Prostate gland (tissue), 2 donors: ENCODE measurements around the gene TSGA10.

Source experiments
- POLR2A ChIP-seq: fragments of 450-650 bp; IDR thresholded peaks from one replicate; pipeline ENCODE4 v1.6.1; 2016; ENCODE audit warnings: antibody characterized with exemption, mild to moderate bottlenecking
- POLR2AphosphoS5 ChIP-seq: sonication (generic); formaldehyde crosslinking; IDR thresholded peaks from one replicate; pipeline ENCODE4 v1.6.1; 2017; ENCODE audit warnings: antibody characterized with exemption
- TF ChIP-seq, protein P1 (sequence below), 4 experiments: fragments of 200-600 bp in 2 of 4; fragments of 450-650 bp in 2 of 4; sonication (generic) in 2 of 4; IDR thresholded peaks; 1 replicate in 3 of 4; 2 replicates in 1 of 4; pipeline ENCODE4 v1.5.1; 2016 to 2019; ENCODE audit warnings: antibody characterized with exemption in 4 of 4, mild to moderate bottlenecking in 2 of 4, moderate library complexity in 2 of 4

DNA sequence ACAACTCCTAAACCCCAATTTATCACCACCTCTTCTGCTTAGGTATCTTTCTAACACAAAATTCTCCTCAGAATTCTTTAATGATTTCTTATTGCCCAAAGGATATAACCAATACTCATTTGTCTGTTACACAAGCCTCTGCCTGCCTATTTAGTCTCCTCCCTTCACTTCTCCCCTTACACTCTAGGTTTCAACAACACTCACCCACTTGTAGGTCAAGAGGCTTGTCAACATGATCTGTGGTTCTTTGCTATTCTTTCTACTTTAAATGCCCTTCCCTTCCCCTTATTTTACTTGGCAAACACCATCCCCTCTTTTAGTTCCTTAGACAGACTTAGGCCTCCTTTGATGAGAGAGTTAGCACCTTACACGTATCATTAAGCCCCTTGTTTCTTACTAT lies 82.2 kb downstream of the TSGA10 start:
- TF ChIP-seq, protein P1, sequence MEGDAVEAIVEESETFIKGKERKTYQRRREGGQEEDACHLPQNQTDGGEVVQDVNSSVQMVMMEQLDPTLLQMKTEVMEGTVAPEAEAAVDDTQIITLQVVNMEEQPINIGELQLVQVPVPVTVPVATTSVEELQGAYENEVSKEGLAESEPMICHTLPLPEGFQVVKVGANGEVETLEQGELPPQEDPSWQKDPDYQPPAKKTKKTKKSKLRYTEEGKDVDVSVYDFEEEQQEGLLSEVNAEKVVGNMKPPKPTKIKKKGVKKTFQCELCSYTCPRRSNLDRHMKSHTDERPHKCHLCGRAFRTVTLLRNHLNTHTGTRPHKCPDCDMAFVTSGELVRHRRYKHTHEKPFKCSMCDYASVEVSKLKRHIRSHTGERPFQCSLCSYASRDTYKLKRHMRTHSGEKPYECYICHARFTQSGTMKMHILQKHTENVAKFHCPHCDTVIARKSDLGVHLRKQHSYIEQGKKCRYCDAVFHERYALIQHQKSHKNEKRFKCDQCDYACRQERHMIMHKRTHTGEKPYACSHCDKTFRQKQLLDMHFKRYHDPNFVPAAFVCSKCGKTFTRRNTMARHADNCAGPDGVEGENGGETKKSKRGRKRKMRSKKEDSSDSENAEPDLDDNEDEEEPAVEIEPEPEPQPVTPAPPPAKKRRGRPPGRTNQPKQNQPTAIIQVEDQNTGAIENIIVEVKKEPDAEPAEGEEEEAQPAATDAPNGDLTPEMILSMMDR (IDR thresholded peaks at IDR 0.05), result no peak
- TF ChIP-seq POLR2A, result no peak
- TF ChIP-seq POLR2AphosphoS5, result no peak
